Mesenteric fat pad (tissue), 1 donor: ENCODE results near the gene ATG2B. TPM values are rescaled to one million over a fixed set of nuclear protein-coding genes. Genes with fewer than 3 reads are reported as not detected.

Experiments
- DNase-seq: peaks from one replicate; pipeline ENCODE4 v3.0.0-alpha.2; 2020; ENCODE audit warnings: low spot score
- total RNA-seq: library from RNA; stranded (reverse); fragmentation: NEBNext Ultra II Directional; extraction: Animal tissue kit (Norgen Biotek cat#: 25700); gene quantifications from one replicate; pipeline ENCODE4 v1.2.1, GENCODE V29; 2021
- donor health status: DM: yes; HTN: yes; CAD: no.

ATG2B gene
- total RNA-seq, 1 donor from 2014 or later: 21.3 TPM

- no peak for DNase-seq
Measured at GRCh38 chr14:96316087-96316486, 47.1 kb downstream of the ATG2B start.

GRCh38 chr14:96310906-96311305, 52.2 kb downstream of the ATG2B start:
- no peak for DNase-seq

- DNase-seq: no peak
Measured at GRCh38 chr14:96309896-96310330, 53.2 kb downstream of the ATG2B start.

DNA sequence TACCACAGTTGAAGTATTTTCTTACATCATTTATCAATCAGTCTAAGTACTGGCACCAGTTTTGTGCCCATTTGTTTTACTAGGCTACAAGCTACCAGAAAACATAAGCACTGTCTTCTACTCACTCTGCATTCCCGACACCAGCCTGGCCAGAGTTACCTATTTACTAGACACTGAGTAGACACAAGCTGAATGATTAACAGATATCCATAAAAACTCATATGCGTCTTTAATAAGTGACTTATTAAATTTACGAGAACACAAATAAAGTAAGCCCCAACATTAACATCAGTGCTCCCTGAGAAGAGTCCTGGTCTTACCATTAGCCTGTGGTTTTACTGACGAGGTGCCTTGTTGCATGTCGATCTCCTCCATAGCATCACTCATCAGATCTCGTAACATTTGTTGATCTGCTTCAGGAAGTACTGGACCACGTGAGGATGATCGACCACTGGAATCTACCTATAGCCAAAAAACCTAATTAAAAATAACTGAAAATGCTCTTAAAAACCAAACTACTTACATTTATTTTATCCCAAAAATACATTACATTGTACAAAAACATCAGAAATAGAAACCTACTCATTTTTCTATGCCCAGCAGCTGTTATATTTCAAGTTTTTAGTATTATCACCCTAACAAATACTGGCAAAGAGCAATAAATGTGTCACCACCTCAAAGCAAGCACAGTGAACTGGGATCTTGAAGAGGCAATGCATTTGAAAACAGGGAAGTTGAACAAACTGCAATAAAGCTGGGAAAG, 53.8 kb downstream of the ATG2B start:
- no peak for DNase-seq

DNA sequence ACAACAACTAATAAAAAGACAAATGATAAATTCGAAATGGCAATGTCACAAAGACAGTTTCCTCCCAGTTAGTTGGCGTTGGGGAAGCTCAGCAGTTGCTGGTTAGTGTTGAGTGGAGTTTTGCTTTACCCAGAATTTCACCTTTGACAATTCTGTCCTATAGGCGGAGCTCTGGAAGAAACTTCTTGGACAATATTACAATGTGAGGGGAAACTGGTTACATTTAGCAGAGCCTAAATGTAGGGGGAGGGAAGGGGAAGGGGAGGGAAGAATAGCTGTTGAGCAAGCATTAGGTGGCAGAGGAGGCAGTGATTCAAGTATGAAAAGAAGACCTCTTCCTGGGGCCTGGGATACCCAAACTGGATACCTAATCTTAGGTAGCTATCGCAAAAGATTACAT, 55.7 kb downstream of the ATG2B start:
- no peak for DNase-seq

DNA sequence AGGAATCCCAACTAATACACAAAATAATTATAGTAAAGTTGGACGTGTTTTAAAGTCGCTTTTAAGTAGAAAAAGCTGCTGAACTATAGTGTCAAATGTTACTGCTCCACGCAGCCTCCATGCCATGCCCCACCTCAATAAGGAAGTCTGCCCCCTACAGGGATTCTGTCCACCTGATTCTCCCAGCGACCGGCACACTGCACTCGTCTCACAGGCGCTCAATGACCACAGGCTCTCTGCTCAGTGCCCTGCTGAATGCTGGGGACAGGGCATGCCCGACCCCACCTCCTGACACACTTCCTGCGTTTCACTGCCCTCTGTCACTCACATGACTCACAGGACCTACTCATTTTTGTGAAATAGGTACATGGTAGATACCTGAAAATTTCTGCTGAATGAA, 58.2 kb downstream of the ATG2B start:
- no peak for DNase-seq

DNA sequence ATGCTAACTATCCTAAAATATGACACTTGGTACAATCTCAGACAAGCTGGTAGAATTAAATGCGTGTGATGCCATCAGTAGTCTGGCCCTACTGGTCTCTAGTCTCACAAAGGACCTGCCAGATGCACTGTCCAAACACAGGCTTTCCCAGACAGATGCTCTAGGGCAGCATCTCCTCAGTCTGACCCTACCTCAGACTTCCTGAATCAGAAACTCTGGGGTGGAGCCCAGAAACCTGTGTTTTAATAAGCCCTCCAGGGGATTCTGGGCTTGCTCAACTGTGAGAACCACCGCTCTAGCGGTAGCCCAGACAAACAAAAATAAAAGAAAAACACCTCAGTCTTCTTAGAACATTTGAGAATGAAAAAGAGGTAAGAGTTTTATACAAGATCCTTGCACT, 59.2 kb downstream of the ATG2B start:
- no peak for DNase-seq

DNA sequence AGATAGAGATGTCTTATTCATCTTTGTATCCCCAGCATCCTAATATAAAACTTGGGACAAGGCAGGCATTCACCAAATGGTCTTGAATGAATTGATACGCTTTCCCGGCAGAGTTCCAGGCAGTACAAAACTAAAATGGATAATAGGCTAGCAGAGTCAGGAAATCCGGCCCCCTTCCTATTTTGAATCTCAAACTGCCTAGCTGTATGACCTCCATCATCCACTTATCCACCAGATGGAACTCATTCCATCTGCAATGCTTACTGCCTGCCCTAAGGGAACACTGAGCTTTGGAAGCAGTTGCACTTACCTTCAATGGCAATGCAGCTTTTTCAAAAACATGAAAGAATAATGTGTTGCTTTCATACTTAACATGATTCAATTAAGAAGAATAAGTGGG, 63.7 kb downstream of the ATG2B start:
- no peak for DNase-seq

DNA sequence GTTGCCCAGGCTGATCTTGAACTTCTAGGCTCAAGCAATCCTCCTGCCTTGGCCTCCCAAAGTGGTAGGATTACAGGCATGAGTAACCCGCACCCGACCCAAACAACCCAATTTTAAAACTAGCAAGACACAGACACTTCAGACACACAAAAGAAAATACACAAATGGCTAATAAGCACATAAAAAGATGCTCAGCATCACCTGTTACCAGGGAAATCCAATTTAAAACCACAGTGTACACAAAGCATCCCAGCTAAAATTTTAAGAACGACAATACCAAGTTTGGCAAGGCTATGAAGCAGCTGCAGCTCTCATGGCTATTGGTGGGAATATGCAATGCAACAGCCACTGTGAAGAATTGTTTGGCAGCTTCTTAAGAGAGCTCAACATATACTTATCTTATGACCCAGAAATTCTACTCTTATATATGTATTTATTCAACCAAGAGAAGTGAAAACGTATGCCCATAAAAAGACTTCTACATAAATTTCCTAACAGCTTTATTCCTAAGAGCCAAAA, 65.1 kb downstream of the ATG2B start:
- DNase-seq: no peak

GRCh38 chr14:96297000-96297399, 66.1 kb downstream of the ATG2B start:
- no peak for DNase-seq

GRCh38 chr14:96294246-96294645, 68.9 kb downstream of the ATG2B start:
- DNase-seq: no peak

- DNase-seq: no peak
Measured at GRCh38 chr14:96287856-96288255, 75.3 kb downstream of the ATG2B start.

DNA sequence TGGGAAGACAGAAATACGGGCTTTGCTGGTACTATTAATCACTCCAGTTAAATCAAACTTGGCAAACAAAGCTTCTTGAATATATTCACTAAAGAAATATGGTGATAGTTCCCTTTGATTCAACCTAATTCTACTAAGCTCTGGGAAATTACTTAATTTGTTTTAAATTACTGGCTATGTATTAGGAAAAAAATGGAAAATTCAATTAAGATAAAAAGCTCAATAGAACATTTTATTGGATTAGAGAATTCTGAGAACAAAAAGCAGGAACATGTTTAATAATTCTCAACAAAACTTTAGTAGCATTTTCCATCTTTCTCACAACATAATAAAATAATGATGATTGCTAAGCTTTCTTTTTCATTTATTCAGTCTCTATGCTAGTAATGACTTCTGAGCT, 76.9 kb downstream of the ATG2B start:
- DNase-seq: no peak

GRCh38 chr14:96285667-96286066, 77.5 kb downstream of the ATG2B start:
- no peak for DNase-seq

GRCh38 chr14:96284430-96284829, 78.7 kb downstream of the ATG2B start:
- no peak for DNase-seq

GRCh38 chr14:96284008-96284407, 79.1 kb downstream of the ATG2B start:
- DNase-seq: no peak

DNA sequence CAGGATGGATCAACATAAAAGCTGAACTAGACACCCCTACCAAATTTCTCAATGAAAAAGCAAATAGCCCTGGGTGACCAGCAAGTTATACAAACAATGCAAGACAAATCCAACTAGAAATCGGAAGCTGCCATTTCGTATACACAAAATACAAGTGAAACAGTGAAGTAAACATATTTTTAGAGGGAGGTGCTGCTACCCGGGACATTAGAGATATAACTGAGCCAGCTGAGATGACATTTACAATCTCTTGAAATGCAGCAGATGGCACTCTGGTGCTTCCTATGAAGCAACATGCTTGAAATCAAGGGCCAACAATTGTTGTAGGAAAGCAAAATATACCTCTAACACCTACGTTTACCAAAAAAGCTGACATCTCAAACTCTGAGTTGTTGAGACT, 81.7 kb downstream of the ATG2B start:
- DNase-seq: no peak

DNA sequence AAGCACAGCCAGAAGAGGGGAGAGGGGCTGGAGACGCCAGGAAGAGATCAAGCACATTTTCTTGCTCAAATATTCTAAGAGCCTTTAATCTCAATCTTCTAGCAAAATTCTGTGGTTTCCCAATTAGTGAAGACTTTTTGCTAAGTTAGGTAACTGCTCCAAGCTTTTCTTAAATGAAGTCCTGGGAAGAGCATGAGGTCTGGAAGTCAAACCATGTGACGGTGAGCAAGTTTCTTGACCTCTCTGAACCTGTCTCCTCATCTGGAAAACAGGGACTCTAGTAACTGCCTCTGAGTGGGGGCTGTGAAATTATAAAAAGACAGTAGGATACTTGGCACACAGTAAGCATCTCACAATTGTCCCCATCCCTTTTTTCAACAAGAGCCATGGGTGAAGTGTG, 83.0 kb downstream of the ATG2B start:
- no peak for DNase-seq

- no peak for DNase-seq
Measured at GRCh38 chr14:96279564-96279963, 83.6 kb downstream of the ATG2B start.

GRCh38 chr14:96277890-96278289, 85.3 kb downstream of the ATG2B start:
- no peak for DNase-seq

- no peak for DNase-seq
Measured at GRCh38 chr14:96275177-96276112, 87.7 kb downstream of the ATG2B start.

DNA sequence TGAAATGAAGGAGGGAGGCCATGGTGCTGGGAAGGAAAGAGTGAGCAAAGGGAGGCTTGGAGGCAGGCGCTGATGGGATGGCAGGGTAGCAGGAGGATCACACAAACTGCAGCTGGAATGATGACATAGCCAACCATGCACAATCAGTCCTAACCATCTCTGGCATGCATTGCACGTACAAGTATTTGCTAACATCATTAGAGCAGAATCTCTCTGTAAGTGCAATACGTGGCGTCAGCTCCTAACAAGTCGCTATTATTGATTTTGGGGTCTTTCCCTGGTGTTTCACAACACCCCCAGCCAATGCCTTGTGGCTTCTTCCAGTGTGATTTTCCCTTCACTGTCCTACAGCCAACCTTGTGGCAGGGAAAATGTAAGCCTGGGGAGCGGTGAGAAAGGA, 88.6 kb downstream of the ATG2B start:
- DNase-seq: no peak
